Left colon (tissue), 2 donors: ENCODE data around the gene GNA12. TPM values are rescaled to one million over a fixed set of nuclear protein-coding genes. Genes with fewer than 3 reads are reported as not detected.

ENCODE experiments used
- ATAC-seq: fragments of 200-7000 bp; cut with Tn5 transposase; one replicate; pipeline ENCODE4 v1.9.1; 2020; ENCODE audit warnings: mild to moderate bottlenecking, moderate library complexity
- DNase-seq, 2 donors: peaks; one replicate each; pipeline ENCODE4 v3.0.0-alpha.2; 2020
- intact Hi-C, 2 donors: fragments of 100-400 bp; cut with DNase I in 1 of 2; cut with micrococcal nuclease in 1 of 2; formaldehyde crosslinking; loops; one replicate each; pipeline versions ENCODE4 v1.11.2 to v1.14.0; 2022; cut with DNase I, micrococcal nuclease
- total RNA-seq, 2 donors: library from RNA; stranded (reverse); fragmentation: NEBNext Ultra II Directional; extraction: Animal tissue kit (Norgen Biotek cat#: 25700); gene quantifications; one replicate each; pipeline ENCODE4 v1.2.1, GENCODE V29; 2021
- donor health status: DM: no; HTN: no; CAD: no.
- donor health status: DM: yes; HTN: yes; CAD: no.

The GNA12 gene
- total RNA-seq, 2 donors from 2014 or later: 21.4 to 32.9 TPM

GRCh38 chr7:2843711-2844152, 376 bp downstream of the GNA12 start:
- ATAC-seq: peak; percentile 10
- intact Hi-C loops: no loop called here
- peak; percentile 45 to 65 for DNase-seq

GRCh38 chr7:2843191-2843685, 870 bp downstream of the GNA12 start:
- DNase-seq: no peak
- ATAC-seq: no peak
- intact Hi-C loops: no loop called here

GRCh38 chr7:2841907-2842306, 2.2 kb downstream of the GNA12 start:
- ATAC-seq (no peak), DNase-seq (no peak)
- intact Hi-C loops: no loop called here

- ATAC-seq (no peak), DNase-seq (no peak)
- intact Hi-C loops: no loop called here
Measured at GRCh38 chr7:2840458-2840857, 3.6 kb downstream of the GNA12 start.

- intact Hi-C loops: no loop called here
- DNase-seq: no peak
- ATAC-seq: peak; percentile 48
Measured at GRCh38 chr7:2838873-2839578, 5.1 kb downstream of the GNA12 start.

- ATAC-seq: no peak
- no peak for DNase-seq
- intact Hi-C loops: no loop called here
Measured at GRCh38 chr7:2838451-2838850, 5.7 kb downstream of the GNA12 start.

- DNase-seq (no peak), ATAC-seq (no peak)
- intact Hi-C loops: no loop called here
Measured at GRCh38 chr7:2837496-2837895, 6.6 kb downstream of the GNA12 start.

GRCh38 chr7:2834748-2835441, 9.2 kb downstream of the GNA12 start:
- no peak for DNase-seq
- intact Hi-C loops: no loop called here

GRCh38 chr7:2833083-2833910, 10.8 kb downstream of the GNA12 start:
- ATAC-seq (no peak), DNase-seq (no peak)
- intact Hi-C loops: no loop called here

More at GRCh38 chr7:2834748-2835441, 9.2 kb downstream of the GNA12 start:
- ATAC-seq: no peak

- DNase-seq: no peak
- no peak for ATAC-seq
- intact Hi-C loops: no loop called here
Measured at GRCh38 chr7:2832461-2832860, 11.6 kb downstream of the GNA12 start.

GRCh38 chr7:2830609-2831376, 13.3 kb downstream of the GNA12 start:
- DNase-seq (no peak), ATAC-seq (no peak)
- intact Hi-C loops: no loop called here

GRCh38 chr7:2829040-2829439, 15.1 kb downstream of the GNA12 start:
- DNase-seq (no peak), ATAC-seq (no peak)
- intact Hi-C loops: no loop called here

- intact Hi-C loops: no loop called here
- ATAC-seq: no peak
- DNase-seq: no peak
Measured at GRCh38 chr7:2826771-2827170, 17.3 kb downstream of the GNA12 start.

GRCh38 chr7:2825559-2826227, 18.4 kb downstream of the GNA12 start:
- intact Hi-C loops: no loop called here
- DNase-seq (no peak), ATAC-seq (no peak)

GRCh38 chr7:2824678-2825461, 19.2 kb downstream of the GNA12 start:
- ATAC-seq: no peak
- DNase-seq: no peak
- intact Hi-C loops: no loop called here

- no peak for ATAC-seq
- no peak for DNase-seq
- intact Hi-C loops: no loop called here
Measured at GRCh38 chr7:2824026-2824677, 20.0 kb downstream of the GNA12 start.

GRCh38 chr7:2823130-2823529, 21.0 kb downstream of the GNA12 start:
- intact Hi-C loops: no loop called here
- ATAC-seq (no peak), DNase-seq (no peak)
